ENCODE results near the gene VWA3B.
"Not testable (repeated sequence)": the region's sequence is repeated elsewhere in the genome, so short reads cannot be mapped to it uniquely, and the experiment has no call there.

- not testable (repeated sequence) for TF ChIP-seq EZH2phosphoT487 (IDR thresholded peaks at IDR 0.05; ENCODE audit: insufficient read depth, low read depth); EZH2 (IDR thresholded peaks at IDR 0.05; ENCODE audit: insufficient read depth, poor library complexity, severe bottlenecking)
Observed at GRCh38 chr2:98102315-98102714, 15.3 kb downstream of the VWA3B start.
